HCT116 (cell line): ENCODE measurements around the gene CLDN5. TPM values are rescaled to one million over a fixed set of nuclear protein-coding genes. Genes with fewer than 3 reads are reported as not detected.
"Not testable (repeated sequence)": the region's sequence is repeated elsewhere in the genome, so short reads cannot be mapped to it uniquely, and the experiment has no call there.

ENCODE experiments used
- ATAC-seq: fragments of 200-7000 bp; cut with Tn5 transposase; 2 replicates; pipeline ENCODE4 v1.9.1; 2020; ENCODE audit warnings: mild to moderate bottlenecking, moderate library complexity
- BruUV-seq: library from RNA; stranded (reverse); fragments of 400-500 nt; replicated peaks from 2 replicates; lab custom pipeline; 2021; lab: Mats Ljungman, UMichigan
- CTCF ChIA-PET: fragments of 300-600 bp; sonication (Branson Sonifier 250); formaldehyde crosslinking; loops from one replicate; lab custom pipeline; 2021; ENCODE audit warnings: antibody characterized with exemption; lab: Charles Lee
- POLR2A ChIA-PET: fragments of 300-600, 350-600 bp; sonication (Branson Sonifier 250); formaldehyde crosslinking; loops from one replicate; lab custom pipeline; 2021; ENCODE audit warnings: antibody characterized with exemption; lab: Charles Lee
- RAD21 ChIA-PET, 2 experiments: fragments of 300-600 bp; sonication (Branson Sonifier 250); formaldehyde crosslinking; loops; one replicate each; lab custom pipeline; 2023; ENCODE audit warnings: low total read pairs in 2 of 2; ENCODE audit not compliant: uncharacterized antibody in 2 of 2, unreplicated experiment in 2 of 2, low non-redundant PET in 1 of 2; lab: Charles Lee
- DNase-seq: peaks from one replicate; pipeline ENCODE4 v3.0.0-alpha.2; 2010; ENCODE audit warnings: low read depth, low spot score
- H2AFZ ChIP-seq: fragments of 200-600 bp; shearing (Covaris generic), sonication (generic); 2 replicates; pipeline ENCODE4 v1.6.1; 2017; ENCODE audit warnings: low read depth, mixed run types, mixed read lengths, antibody characterized with exemption, low read length; ENCODE audit not compliant: poor library complexity, severe bottlenecking
- H3K27ac ChIP-seq: 2 replicates; pipeline ENCODE4 v1.5.1; 2012; ENCODE audit warnings: low read depth, low read length
- H3K27me3 ChIP-seq: fragments of 200-600 bp; sonication (generic); 2 replicates; pipeline ENCODE4 v1.6.1; 2016; ENCODE audit warnings: mixed run types, low read length, mixed read lengths; ENCODE audit not compliant: insufficient read depth
- H3K36me3 ChIP-seq, 2 experiments: fragments of 200-500 bp in 1 of 2; fragments of 200-600 bp in 1 of 2; sonication (Bioruptor generic) in 1 of 2; sonication (generic) in 1 of 2; 2 replicates each; pipeline versions ENCODE4 v1.5.1 to v1.6.1; 2014 to 2016; ENCODE audit warnings: low read length in 2 of 2, inconsistent platforms in 1 of 2, mixed read lengths in 1 of 2, mixed run types in 1 of 2; ENCODE audit not compliant: insufficient read depth in 2 of 2, control insufficient read depth in 1 of 2
- H3K4me1 ChIP-seq, 2 experiments: fragments of 200-600 bp in 1 of 2; sonication (generic) in 1 of 2; 2 replicates each; pipeline versions ENCODE4 v1.5.1 to v1.6.1; 2012 to 2017; ENCODE audit warnings: low read length in 2 of 2, inconsistent platforms in 1 of 2, mild to moderate bottlenecking in 1 of 2, mixed read lengths in 1 of 2, mixed run types in 1 of 2, moderate library complexity in 1 of 2; ENCODE audit not compliant: insufficient read depth in 2 of 2, control insufficient read depth in 1 of 2
- H3K4me2 ChIP-seq: fragments of 200-600 bp; sonication (generic); 2 replicates; pipeline ENCODE4 v1.6.1; 2017; ENCODE audit warnings: mixed run types, low read length, mixed read lengths
- H3K4me3 ChIP-seq, 2 experiments: fragments of 200-600 bp in 1 of 2; sonication (generic) in 1 of 2; replicated peaks in 1 of 2; 2 replicates each; pipeline ENCODE4 v1.5.1; 2011 to 2016; ENCODE audit warnings: low read length in 2 of 2, control low read depth in 1 of 2, low read depth in 1 of 2, mild to moderate bottlenecking in 1 of 2, mixed read lengths in 1 of 2, mixed run types in 1 of 2
- H3K79me2 ChIP-seq: fragments of 200-600 bp; sonication (generic); 2 replicates; pipeline ENCODE4 v1.6.1; 2017; ENCODE audit warnings: mild to moderate bottlenecking, mixed run types, low read length, moderate library complexity, mixed read lengths; ENCODE audit not compliant: insufficient read depth
- H3K9ac ChIP-seq: fragments of 200-600 bp; sonication (generic); 2 replicates; pipeline ENCODE4 v1.6.1; 2016; ENCODE audit warnings: low read length, mixed read lengths
- H3K9me2 ChIP-seq: fragments of 200-600 bp; sonication (generic), shearing (Covaris generic); 2 replicates; pipeline ENCODE4 v1.6.1; 2017; ENCODE audit warnings: mixed run types, mild to moderate bottlenecking, moderate library complexity; ENCODE audit not compliant: insufficient read depth
- H3K9me3 ChIP-seq, 2 experiments: fragments of 200-500 bp in 1 of 2; fragments of 200-600 bp in 1 of 2; sonication (Bioruptor generic) in 1 of 2; sonication (generic) in 1 of 2; 2 replicates each; pipeline ENCODE4 v1.6.1; 2014 to 2017; ENCODE audit warnings: low read length in 2 of 2, mixed read lengths in 2 of 2, inconsistent platforms in 1 of 2, low read depth in 1 of 2, mild to moderate bottlenecking in 1 of 2, mixed run types in 1 of 2, moderate library complexity in 1 of 2; ENCODE audit not compliant: control insufficient read depth in 1 of 2, insufficient read depth in 1 of 2
- H4K20me1 ChIP-seq: fragments of 200-600 bp; sonication (generic), shearing (Covaris generic); 2 replicates; pipeline ENCODE4 v1.6.1; 2017; ENCODE audit warnings: mixed run types, mild to moderate bottlenecking, moderate library complexity; ENCODE audit not compliant: insufficient read depth
- CEBPB ChIP-seq: IDR thresholded peaks from 2 replicates; pipeline ENCODE4 v1.6.1; 2012; ENCODE audit warnings: low read depth
- MAX ChIP-seq: IDR thresholded peaks from 2 replicates; pipeline ENCODE4 v1.6.1; 2012
- POLR2A ChIP-seq: IDR thresholded peaks from 2 replicates; pipeline ENCODE4 v1.7.0; 2011; ENCODE audit warnings: borderline replicate concordance; ENCODE audit not compliant: insufficient read depth, insufficient read length; ENCODE audit errors: extremely low read depth
- SP1 ChIP-seq: IDR thresholded peaks from 2 replicates; pipeline ENCODE4 v1.6.1; 2012; ENCODE audit warnings: low read depth
- YY1 ChIP-seq: IDR thresholded peaks from 2 replicates; pipeline ENCODE4 v1.6.1; 2011; ENCODE audit warnings: low read length, low read depth, moderate library complexity, mild to moderate bottlenecking; ENCODE audit not compliant: insufficient replicate concordance; ENCODE audit errors: extremely low read depth
- ZFX ChIP-seq: fragments of 450-650 bp; IDR thresholded peaks from 2 replicates; pipeline ENCODE4 v1.6.1; 2017
- intact Hi-C: fragments of 100-400 bp; cut with micrococcal nuclease; formaldehyde crosslinking; loops from 2 replicates; pipeline ENCODE4 v1.10.0; 2022
- total RNA-seq: library from RNA; stranded (reverse); gene quantifications from one replicate; pipeline ENCODE4 v1.2.1, GENCODE V29; 2021; ENCODE audit not compliant: unreplicated experiment
- TF ChIP-seq, protein P1 (sequence below): IDR thresholded peaks from 2 replicates; pipeline ENCODE4 v1.6.1; 2012; ENCODE audit warnings: low read depth

Gene CLDN5
- total RNA-seq, 1 experiment from 2014 or later: 0.32 TPM

DNA sequence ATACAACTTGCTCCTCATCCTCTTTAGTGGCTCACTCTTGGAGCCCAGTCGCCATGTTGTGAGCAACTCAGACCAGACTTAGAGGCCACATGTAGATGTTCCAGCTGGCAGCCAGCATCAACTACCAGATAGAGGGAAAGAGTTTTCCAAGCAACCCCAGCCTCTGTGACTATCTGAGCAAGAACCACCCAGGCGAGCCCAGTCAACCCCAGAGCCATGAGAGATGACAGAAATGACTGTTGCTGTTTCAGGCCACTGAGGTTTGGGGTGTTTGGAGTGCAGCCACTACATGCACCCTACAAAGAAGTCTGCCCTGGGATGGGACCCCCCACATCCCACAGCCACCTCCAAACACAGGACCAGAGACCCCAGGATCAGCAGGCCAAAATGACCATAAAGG is 24.8 kb upstream of the CLDN5 start:
- H3K9me2 ChIP-seq: no peaks in the 10 kb centered on the region
- no peaks in the 10 kb centered on the region for H4K20me1 ChIP-seq
- no peaks in the 10 kb centered on the region for H3K36me3 ChIP-seq
- H3K79me2 ChIP-seq: no peaks in the 10 kb centered on the region
- TF ChIP-seq POLR2A (no peak), MAX (no peak), CEBPB (no peak), YY1 (no peak), SP1 (no peak), ZFX (no peak)
- TF ChIP-seq, protein P1, sequence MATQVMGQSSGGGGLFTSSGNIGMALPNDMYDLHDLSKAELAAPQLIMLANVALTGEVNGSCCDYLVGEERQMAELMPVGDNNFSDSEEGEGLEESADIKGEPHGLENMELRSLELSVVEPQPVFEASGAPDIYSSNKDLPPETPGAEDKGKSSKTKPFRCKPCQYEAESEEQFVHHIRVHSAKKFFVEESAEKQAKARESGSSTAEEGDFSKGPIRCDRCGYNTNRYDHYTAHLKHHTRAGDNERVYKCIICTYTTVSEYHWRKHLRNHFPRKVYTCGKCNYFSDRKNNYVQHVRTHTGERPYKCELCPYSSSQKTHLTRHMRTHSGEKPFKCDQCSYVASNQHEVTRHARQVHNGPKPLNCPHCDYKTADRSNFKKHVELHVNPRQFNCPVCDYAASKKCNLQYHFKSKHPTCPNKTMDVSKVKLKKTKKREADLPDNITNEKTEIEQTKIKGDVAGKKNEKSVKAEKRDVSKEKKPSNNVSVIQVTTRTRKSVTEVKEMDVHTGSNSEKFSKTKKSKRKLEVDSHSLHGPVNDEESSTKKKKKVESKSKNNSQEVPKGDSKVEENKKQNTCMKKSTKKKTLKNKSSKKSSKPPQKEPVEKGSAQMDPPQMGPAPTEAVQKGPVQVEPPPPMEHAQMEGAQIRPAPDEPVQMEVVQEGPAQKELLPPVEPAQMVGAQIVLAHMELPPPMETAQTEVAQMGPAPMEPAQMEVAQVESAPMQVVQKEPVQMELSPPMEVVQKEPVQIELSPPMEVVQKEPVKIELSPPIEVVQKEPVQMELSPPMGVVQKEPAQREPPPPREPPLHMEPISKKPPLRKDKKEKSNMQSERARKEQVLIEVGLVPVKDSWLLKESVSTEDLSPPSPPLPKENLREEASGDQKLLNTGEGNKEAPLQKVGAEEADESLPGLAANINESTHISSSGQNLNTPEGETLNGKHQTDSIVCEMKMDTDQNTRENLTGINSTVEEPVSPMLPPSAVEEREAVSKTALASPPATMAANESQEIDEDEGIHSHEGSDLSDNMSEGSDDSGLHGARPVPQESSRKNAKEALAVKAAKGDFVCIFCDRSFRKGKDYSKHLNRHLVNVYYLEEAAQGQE: no peak
- RAD21 ChIA-PET: no interaction called here
- CTCF ChIA-PET: no interaction called here
- no peak overlapping the region for H3K27ac ChIP-seq
- H3K27me3 ChIP-seq: no peaks in the 10 kb centered on the region
- DNase-seq (no peak), ATAC-seq (no peak)
- no peaks in the 10 kb centered on the region for H3K4me1 ChIP-seq
- H2AFZ ChIP-seq: no peak overlapping the region
- H3K9ac ChIP-seq: no peak overlapping the region
- BruUV-seq: no TSS peak
- H3K4me2 ChIP-seq: no peak overlapping the region
- POLR2A ChIA-PET: no interaction called here
- intact Hi-C loops: no loop called here
- H3K9me3 ChIP-seq: peaks cover 4 to 8% of the 10 kb centered on the region in 2 experiments; a peak in 2 of 4 replicates
- H3K4me3 ChIP-seq: no peak overlapping the region

DNA sequence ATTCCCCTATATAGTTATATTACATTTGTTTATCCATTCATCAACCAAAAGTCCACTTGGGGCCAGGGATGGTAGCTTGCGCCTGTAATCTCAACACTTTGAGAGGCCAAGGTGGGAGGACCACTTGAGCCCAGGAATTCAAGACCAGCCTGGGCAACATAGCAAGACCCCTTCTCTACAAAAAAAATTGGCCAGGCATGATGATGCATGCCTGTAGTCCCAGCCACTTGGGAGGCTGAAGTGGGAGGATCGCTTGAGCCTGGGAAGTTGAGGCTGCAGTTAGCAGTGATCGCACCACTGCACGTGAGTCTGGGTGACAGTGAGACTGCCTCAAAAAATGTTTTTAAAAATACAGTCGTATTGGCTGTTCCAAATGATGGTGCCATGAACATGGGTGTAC is 24.2 kb upstream of the CLDN5 start:
- intact Hi-C loops, H3K4me1 ChIP-seq, ATAC-seq, RAD21 ChIA-PET, DNase-seq, BruUV-seq, H3K79me2 ChIP-seq, H4K20me1 ChIP-seq, H3K9me3 ChIP-seq, H3K4me2 ChIP-seq, CTCF ChIA-PET, H3K9ac ChIP-seq, H3K27me3 ChIP-seq, H2AFZ ChIP-seq, H3K36me3 ChIP-seq, H3K27ac ChIP-seq, H3K9me2 ChIP-seq, H3K4me3 ChIP-seq, POLR2A ChIA-PET: not testable (repeated sequence)
